Vagina (tissue), 2 donors: ENCODE results near the gene COL9A3. TPM values are rescaled to one million over a fixed set of nuclear protein-coding genes. Genes with fewer than 3 reads are reported as not detected.

Source experiments
- DNase-seq, 2 donors: peaks; one replicate each; pipeline ENCODE4 v3.0.0-alpha.2; 2017; ENCODE audit errors: extremely low spot score in 2 of 2
- H3K27ac ChIP-seq: fragments of 200-600 bp; sonication (generic); one replicate; pipeline ENCODE4 v1.5.1; 2019
- H3K27me3 ChIP-seq: fragments of 200-600 bp; sonication (generic); one replicate; pipeline ENCODE4 v1.5.1; 2019
- H3K36me3 ChIP-seq, 2 donors: fragments of 200-600 bp; sonication (generic); one replicate each; pipeline ENCODE4 v1.5.1; 2017 to 2019
- H3K4me1 ChIP-seq: fragments of 200-600 bp; sonication (generic); one replicate; pipeline ENCODE4 v1.5.1; 2019
- H3K4me3 ChIP-seq, 2 donors: fragments of 200-600 bp; sonication (generic); 1 replicate in 1 of 2; 2 replicates in 1 of 2; pipeline ENCODE4 v1.5.1; 2016 to 2019
- H3K9me3 ChIP-seq: fragments of 200-600 bp; sonication (generic); one replicate; pipeline ENCODE4 v1.5.1; 2019
- CTCF ChIP-seq, 3 experiments: fragments of 450-650 bp in 2 of 3; fragments of 200-600 bp in 1 of 3; sonication (generic) in 1 of 3; IDR thresholded peaks; one replicate each; pipeline ENCODE4 v1.5.1; 2017 to 2019; ENCODE audit warnings: antibody characterized with exemption in 3 of 3, mild to moderate bottlenecking in 2 of 3, moderate library complexity in 2 of 3
- POLR2A ChIP-seq, 2 donors: fragments of 450-650 bp; IDR thresholded peaks; one replicate each; pipeline ENCODE4 v1.6.1; 2017; ENCODE audit warnings: antibody characterized with exemption in 2 of 2, mild to moderate bottlenecking in 2 of 2, moderate library complexity in 2 of 2
- POLR2AphosphoS5 ChIP-seq, 2 donors: sonication (generic); formaldehyde crosslinking; IDR thresholded peaks; one replicate each; pipeline ENCODE4 v1.9.0; 2017; ENCODE audit warnings: antibody characterized with exemption in 2 of 2, mild to moderate bottlenecking in 2 of 2, low read depth in 1 of 2; ENCODE audit not compliant: insufficient read depth in 1 of 2
- intact Hi-C: fragments of 100-400 bp; cut with DNase I; formaldehyde crosslinking; loops from one replicate; pipeline ENCODE4 v1.15.1; 2023
- total RNA-seq: library from RNA; depleted of rRNA; stranded (reverse); fragments of >200 nt; gene quantifications from one replicate; pipeline ENCODE4 v1.2.3, GENCODE V29; 2016

COL9A3 gene
- total RNA-seq, 1 donor from 2014 or later = 1.2 TPM

- Histone ChIP-seq H3K4me3 (no peak overlapping the region), H3K36me3 (no peaks in the 10 kb centered on the region), H3K4me1 (peaks cover 8% of the 10 kb centered on the region), H3K27me3 (no peaks in the 10 kb centered on the region), H3K9me3 (no peaks in the 10 kb centered on the region), H3K27ac (no peak overlapping the region)
- DNase-seq = no peak
- intact Hi-C loops = no loop called here
- TF ChIP-seq CTCF (IDR thresholded peaks at IDR 0.05) = no peak
- no peak for TF ChIP-seq POLR2AphosphoS5 (IDR thresholded peaks at IDR 0.05; ENCODE audit: insufficient read depth in 1 of 2, low read depth in 1 of 2)
- TF ChIP-seq POLR2A (IDR thresholded peaks at IDR 0.05) = no peak
Observed at GRCh38 chr20:62770111-62770910, 46.5 kb upstream of the COL9A3 start.

GRCh38 chr20:62770916-62771315, 45.9 kb upstream of the COL9A3 start:
- no peak for DNase-seq
- no peaks in the 10 kb centered on the region for H3K36me3 ChIP-seq
- H3K4me1 ChIP-seq = peaks cover 8% of the 10 kb centered on the region
- H3K4me3 ChIP-seq = no peak overlapping the region
- no peak for TF ChIP-seq POLR2AphosphoS5 (IDR thresholded peaks at IDR 0.05; ENCODE audit: insufficient read depth in 1 of 2, low read depth in 1 of 2)
- no peak for TF ChIP-seq POLR2A (IDR thresholded peaks at IDR 0.05)
- TF ChIP-seq CTCF (IDR thresholded peaks at IDR 0.05) = no peak
- intact Hi-C loops = no loop called here
- no peak overlapping the region for H3K27ac ChIP-seq
- no peaks in the 10 kb centered on the region for H3K9me3 ChIP-seq
- H3K27me3 ChIP-seq = no peaks in the 10 kb centered on the region

- Histone ChIP-seq H3K4me1 (peaks cover 8% of the 10 kb centered on the region), H3K4me3 (no peak overlapping the region), H3K27me3 (no peaks in the 10 kb centered on the region), H3K27ac (no peak overlapping the region), H3K36me3 (no peaks in the 10 kb centered on the region), H3K9me3 (no peaks in the 10 kb centered on the region)
- DNase-seq = no peak
- intact Hi-C loops = no loop called here
- TF ChIP-seq POLR2A (IDR thresholded peaks at IDR 0.05) = no peak
- no peak for TF ChIP-seq POLR2AphosphoS5 (IDR thresholded peaks at IDR 0.05; ENCODE audit: insufficient read depth in 1 of 2, low read depth in 1 of 2)
- TF ChIP-seq CTCF (IDR thresholded peaks at IDR 0.05) = no peak
Observed at GRCh38 chr20:62771396-62772102, 45.3 kb upstream of the COL9A3 start.

DNA sequence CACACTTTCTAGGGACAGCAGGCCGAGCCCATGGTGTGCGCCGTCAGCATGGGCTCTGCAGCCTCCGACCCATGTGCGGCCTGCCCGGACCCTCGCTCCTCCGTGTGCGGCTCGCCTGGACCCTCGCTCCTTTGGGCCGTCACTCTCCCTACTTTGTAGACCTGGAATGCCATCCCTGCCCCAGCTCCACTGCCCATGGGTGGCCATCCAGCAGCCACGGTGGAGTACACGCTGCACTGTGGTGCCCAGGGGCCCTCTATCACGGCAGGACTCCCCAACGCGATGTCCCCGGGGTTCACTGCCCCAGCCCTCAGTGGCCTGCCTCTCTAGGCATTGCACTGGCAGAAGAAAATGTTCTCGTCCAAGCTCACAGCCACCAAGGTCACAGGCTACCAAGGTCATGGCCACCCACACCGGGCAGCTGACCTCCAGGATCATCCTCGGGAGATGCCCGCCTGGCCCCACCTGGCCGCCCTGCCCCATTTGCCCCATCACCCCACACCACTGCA, 44.7 kb upstream of the COL9A3 start:
- Histone ChIP-seq H3K4me1 (peaks cover 8% of the 10 kb centered on the region), H3K36me3 (no peaks in the 10 kb centered on the region), H3K4me3 (no peak overlapping the region), H3K27ac (no peak overlapping the region), H3K27me3 (no peaks in the 10 kb centered on the region), H3K9me3 (no peaks in the 10 kb centered on the region)
- intact Hi-C loops = no loop called here
- DNase-seq = no peak
- TF ChIP-seq POLR2AphosphoS5 (IDR thresholded peaks at IDR 0.05; ENCODE audit: insufficient read depth in 1 of 2, low read depth in 1 of 2) (no peak), CTCF (IDR thresholded peaks at IDR 0.05) (no peak), POLR2A (IDR thresholded peaks at IDR 0.05) (no peak)

- no peaks in the 10 kb centered on the region for H3K36me3 ChIP-seq
- no peak for DNase-seq
- intact Hi-C loops = no loop called here
- H3K27me3 ChIP-seq = no peaks in the 10 kb centered on the region
- no peak overlapping the region for H3K4me3 ChIP-seq
- TF ChIP-seq CTCF (IDR thresholded peaks at IDR 0.05) = no peak
- no peak for TF ChIP-seq POLR2A (IDR thresholded peaks at IDR 0.05)
- no peak for TF ChIP-seq POLR2AphosphoS5 (IDR thresholded peaks at IDR 0.05; ENCODE audit: insufficient read depth in 1 of 2, low read depth in 1 of 2)
- H3K4me1 ChIP-seq = peaks cover 8% of the 10 kb centered on the region
- no peak overlapping the region for H3K27ac ChIP-seq
- no peaks in the 10 kb centered on the region for H3K9me3 ChIP-seq
Observed at GRCh38 chr20:62772619-62772989, 44.2 kb upstream of the COL9A3 start.
